NCI-H460 (cell line): ENCODE measurements around the gene RAP1B. TPM values are rescaled to one million over a fixed set of nuclear protein-coding genes. Genes with fewer than 3 reads are reported as not detected.

ENCODE experiments used
- DNase-seq: peaks from one replicate; pipeline ENCODE4 v3.0.0-alpha.2; 2016; ENCODE audit warnings: low read depth; ENCODE audit errors: extremely low read depth
- small RNA-seq, 2 experiments: library from RNA; depleted of rRNA; stranded (forward); fragments of <200 nt; gene quantifications; one replicate each; pipeline ENCODE3, GENCODE V24; 2014
- total RNA-seq: library from RNA; depleted of rRNA; stranded (reverse); fragments of >200 nt; shearing (Covaris generic); gene quantifications from 2 replicates; pipeline ENCODE4 v1.2.3, GENCODE V29; 2014; rRNA removed

Gene RAP1B
- total RNA-seq, 1 experiment from 2014 or later, result 146 TPM

GRCh38 chr12:68686595-68687521, 76.2 kb downstream of the RAP1B start, which contains the start of gene NUP107:
TSS of gene NUP107 (plus strand) at chr12:68686978. CDS start at chr12:68687066, 88 bp downstream.
- DNase-seq, result peak; percentile 99

DNA sequence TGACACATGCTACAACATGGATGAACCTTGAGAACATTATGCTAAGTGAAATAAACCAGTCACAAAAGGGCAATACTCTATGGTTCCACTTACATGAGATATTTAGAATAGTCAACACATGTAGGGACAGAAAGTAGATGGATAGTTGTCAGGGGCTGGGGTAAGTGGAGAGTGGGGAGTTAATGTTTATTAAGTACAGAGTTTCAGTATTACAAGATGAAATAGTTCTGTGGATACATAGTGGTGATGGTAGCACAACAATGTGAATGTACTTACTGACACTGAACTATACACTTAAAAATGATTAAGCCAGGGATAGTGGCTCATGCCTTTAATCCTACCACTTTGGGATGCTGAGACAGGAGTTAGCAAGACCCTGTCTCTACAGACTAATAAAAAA, 84.8 kb downstream of the RAP1B start:
- no peak for DNase-seq

DNA sequence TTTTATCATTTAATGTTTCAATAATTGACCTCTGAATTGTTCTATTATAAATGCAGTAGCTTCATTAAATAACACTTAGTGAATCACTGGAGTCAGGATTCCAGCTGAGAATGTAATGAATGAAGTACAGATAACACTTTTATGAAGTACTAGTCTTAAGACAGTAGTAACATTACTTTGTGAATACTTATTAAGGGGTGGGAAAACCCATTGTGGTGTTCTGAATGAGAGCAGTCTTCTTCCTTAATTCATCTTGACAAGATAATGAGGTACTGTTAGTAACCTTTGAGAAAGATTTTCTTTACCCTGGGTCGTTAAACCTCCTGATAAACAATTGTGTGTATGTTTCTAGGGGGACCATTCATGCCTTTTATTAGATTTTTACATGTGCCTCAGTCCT, 88.8 kb downstream of the RAP1B start:
- DNase-seq, result no peak

Small RNAs within 50 kb of the gene (small RNA-seq; reads per million reads assigned to genes)
- gene RF00017 (0 reads per million in 2 experiments), gene SNORA70G (0 reads per million in 2 experiments)

Other genes starting within 250 kb of the RAP1B start
- gene NUP107, start 76.1 kb downstream of the RAP1B start, total RNA-seq, result 66.7 and 75.7 TPM in 2 replicates
- 5.1 and 6.2 TPM in 2 replicates for gene SLC35E3, start 135.3 kb downstream of the RAP1B start, total RNA-seq
- gene MDM2, start 197.3 kb downstream of the RAP1B start, total RNA-seq, result 190 and 199 TPM in 2 replicates